Measurements from ENCODE around the gene SPAG9. TPM values are rescaled to one million over a fixed set of nuclear protein-coding genes. Genes with fewer than 3 reads are reported as not detected.

Gene SPAG9
- total and polyA plus RNA-seq, 2 of the 8 experiments (the other 6 are each of a cell fraction or from before 2014, with no cell fraction given): 9.8 to 63.8 TPM

GRCh38 chr17:50935996-50936266 lies 184.7 kb downstream of the SPAG9 start:
- ChIA-PET POLR2A (ENCODE audit: partially characterized antibody) (interaction anchor here (1.0 to 3.6 kb wide), 5 partner anchors 9 to 84 kb away, joined by 4 to 15 read pairs (median 6); partner anchors contain the start of gene TOB1), CTCF (ENCODE audit: partially characterized antibody) (interaction anchor here (0.7 to 1.8 kb wide), 7 partner anchors 14 to 151 kb away, joined by 3 to 8 read pairs (median 3); no protein-coding TSS in a partner anchor)
- Histone ChIP-seq H2BK5ac (ENCODE audit: low read depth, low read length) (no peak overlapping the region), H3K4me3 (ENCODE audit: extremely low read depth in 1 of 4, insufficient read depth in 2 of 4, low read depth in 3 of 4, low read length in 4 of 4) (no peak overlapping the region), H3K18ac (ENCODE audit: extremely low read depth, low read length) (no peak overlapping the region), H3K23ac (ENCODE audit: insufficient read length) (no peak overlapping the region), H2BK120ac (replicated peaks; ENCODE audit: low read depth, low read length) (no peak overlapping the region), H3K56ac (replicated peaks; ENCODE audit: insufficient read length, low read depth, low read length) (no peak overlapping the region), H3K27ac (ENCODE audit: low read depth, low read length) (no peak overlapping the region), H4K20me1 (replicated peaks in 1 of 2; ENCODE audit: control insufficient read depth in 1 of 2, insufficient read depth in 2 of 2, low read length in 2 of 2) (peaks cover 0 to 1% of the 10 kb centered on the region in 2 experiments), H4K91ac (replicated peaks; ENCODE audit: insufficient read length, low read length) (no peak overlapping the region), H3K14ac (ENCODE audit: insufficient read length) (no peak overlapping the region), H3K79me2 (ENCODE audit: control insufficient read depth in 1 of 2, insufficient read depth in 2 of 2, low read length in 2 of 2) (no peaks in the 10 kb centered on the region), H2BK15ac (ENCODE audit: low read length) (no peak overlapping the region), H2AFZ (ENCODE audit: low read length) (no peak overlapping the region), H2BK20ac (ENCODE audit: low read length) (no peak overlapping the region), H4K8ac (ENCODE audit: extremely low read depth, insufficient read depth, low read length) (no peak overlapping the region), H3K4me2 (ENCODE audit: insufficient read depth in 1 of 2, low read depth in 2 of 2, low read length in 2 of 2) (no peak overlapping the region), H3K27me3 (replicated peaks in 1 of 4; ENCODE audit: control insufficient read depth in 3 of 4, extremely low read depth in 1 of 4, insufficient read depth in 3 of 4, low read length in 3 of 4) (peaks cover 0 to 5% (median 2%) of the 10 kb centered on the region in 4 experiments; a peak in 2 of 7 replicates), H3K4me1 (replicated peaks in 1 of 4; ENCODE audit: control insufficient read depth in 3 of 4, insufficient read depth in 4 of 4, low read length in 3 of 4) (peaks cover 0 to under 1% (median 0%) of the 10 kb centered on the region in 4 experiments; a peak in 3 of 7 replicates), H2AK5ac (ENCODE audit: low read depth, low read length) (no peak overlapping the region), H2BK12ac (ENCODE audit: low read depth, low read length) (no peak overlapping the region), H3K4ac (replicated peaks; ENCODE audit: insufficient read length, low read depth, low read length) (no peak overlapping the region), H3K36me3 (ENCODE audit: control insufficient read depth in 2 of 4, insufficient read depth in 4 of 4, low read length in 3 of 4) (no peaks in the 10 kb centered on the region), H4K5ac (ENCODE audit: insufficient read length, low read depth, low read length) (no peak overlapping the region), H3K9me3 (ENCODE audit: insufficient read depth in 2 of 2, low read depth in 1 of 2, low read length in 1 of 2) (no peaks in the 10 kb centered on the region), H3K23me2 (ENCODE audit: low read depth, low read length) (peaks cover 3% of the 10 kb centered on the region), H3K9ac (replicated peaks in 1 of 4; ENCODE audit: extremely low read depth in 1 of 4, low read depth in 3 of 4, low read length in 3 of 4) (no peak overlapping the region), H3K79me1 (ENCODE audit: low read depth, low read length) (no peaks in the 10 kb centered on the region)
- FAIRE-seq (no peak), DNase-seq (ENCODE audit: low read depth in 1 of 2, low spot score in 2 of 2) (no peak)
- WGBS, 2 experiments (ENCODE audit: extremely low coverage in 1 of 2, insufficient coverage in 1 of 2, insufficient read length in 1 of 2, insufficient replicate concordance in 2 of 2, low coverage in 1 of 2, low lambda C conversion rate in 2 of 2, missing lambda C conversion rate in 1 of 2): 83% methylated on average over 5 of the region's 5 CpGs; no CpG with 5 or more reads in 1 of the 2 experiments
- no peak for TF ChIP-seq BCL11A (IDR thresholded peaks at IDR 0.05; ENCODE audit: low read depth in 2 of 2, low read length in 2 of 2)
- no peak for TF ChIP-seq ATF2 (IDR thresholded peaks at IDR 0.05; ENCODE audit: low read length)
- TF ChIP-seq SUZ12 (IDR thresholded peaks at IDR 0.05; ENCODE audit: low read length): no peak
- no peak for TF ChIP-seq E2F6 (IDR thresholded peaks at IDR 0.05)
- no peak for TF ChIP-seq HDAC6 (IDR thresholded peaks at IDR 0.05; ENCODE audit: low read depth, low read length)
- no peak for TF ChIP-seq RXRA (IDR thresholded peaks at IDR 0.05; ENCODE audit: insufficient read depth, low read depth, low read length)

Data from H1 (cell line).